Cardiac muscle cell (in vitro differentiated cells and primary cell): ENCODE measurements around the gene MT1H. TPM values are rescaled to one million over a fixed set of nuclear protein-coding genes. Genes with fewer than 3 reads are reported as not detected.
A peak's percentile ranks its signal among the peaks of the same experiment; 100 is the strongest.
"Not testable (repeated sequence)": the region's sequence is repeated elsewhere in the genome, so short reads cannot be mapped to it uniquely, and the experiment has no call there.

Experiments used
- DNase-seq, 2 donors: peaks; one replicate each; pipeline versions ENCODE4 v3.0.0 to v3.0.0-alpha.2; 2010 to 2017; ENCODE audit warnings: low read depth in 1 of 2, low spot score in 1 of 2
- H3K27ac ChIP-seq: fragments of 200-600 bp; sonication (generic); 2 replicates; pipeline ENCODE4 v1.5.1; 2016
- H3K27me3 ChIP-seq: fragments of 200-600 bp; sonication (generic); 2 replicates; pipeline ENCODE4 v1.6.0; 2016; ENCODE audit warnings: control low read depth
- H3K36me3 ChIP-seq: fragments of 200-600 bp; sonication (generic); 2 replicates; pipeline ENCODE4 v1.5.1; 2016; ENCODE audit warnings: control low read depth
- H3K4me1 ChIP-seq: fragments of 200-600 bp; sonication (generic); 2 replicates; pipeline ENCODE4 v1.8.1; 2017; ENCODE audit warnings: low read depth, mild to moderate bottlenecking, mixed run types
- H3K4me3 ChIP-seq: fragments of 200-600 bp; sonication (generic); 2 replicates; pipeline ENCODE4 v1.5.1; 2016; ENCODE audit warnings: mild to moderate bottlenecking
- H3K9me3 ChIP-seq: fragments of 200-600 bp; sonication (generic); 2 replicates; pipeline ENCODE4 v1.5.1; 2017; ENCODE audit warnings: low read depth, mild to moderate bottlenecking, control low read depth
- polyA plus RNA-seq: library from polyadenylated mRNA; unstranded; fragments of >200 nt; fragmentation: Nextera tagmentation; extraction: Ambion mirVana; gene quantifications from 2 replicates; pipeline ENCODE4 v1.2.1, GENCODE V29; 2016
- total RNA-seq: library from RNA; depleted of rRNA; stranded (reverse); fragments of >200 nt; gene quantifications from 2 replicates; pipeline ENCODE4 v1.2.3, GENCODE V29; 2016
- TF ChIP-seq, protein P1 (sequence below): IDR thresholded peaks from 2 replicates; pipeline ENCODE4 v1.5.1; 2012; ENCODE audit warnings: low read depth, mild to moderate bottlenecking, low read length

MT1H gene
- total and polyA plus RNA-seq, 2 experiments from 2014 or later: not detected

DNA sequence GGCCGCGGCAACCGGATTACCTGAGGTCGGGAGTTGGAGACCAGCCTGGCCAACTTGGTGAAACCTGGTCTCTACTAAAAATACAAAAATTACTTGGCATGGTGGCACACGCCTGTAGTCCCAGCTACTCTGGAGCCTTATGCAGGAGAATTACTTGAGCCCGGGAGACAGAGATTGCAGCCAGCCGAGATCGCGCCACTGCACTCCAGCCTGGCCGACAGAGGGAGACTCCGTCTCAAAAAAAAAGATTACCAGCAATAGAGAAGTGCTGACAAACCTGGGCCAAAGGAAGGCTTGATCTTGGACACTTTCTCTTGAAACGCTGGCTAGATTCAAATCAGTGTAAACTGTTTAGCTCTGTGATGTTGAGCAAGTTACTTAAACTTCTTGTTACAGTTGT, 4.3 kb downstream of the MT1H start:
- H3K27me3 ChIP-seq: peaks cover 97% of the 10 kb centered on the region
- peak; percentile 45 to 47 for DNase-seq
- no peak overlapping the region for H3K27ac ChIP-seq
- peaks cover 4% of the 10 kb centered on the region for H3K4me1 ChIP-seq
- no peaks in the 10 kb centered on the region for H3K9me3 ChIP-seq
- no peak overlapping the region for H3K4me3 ChIP-seq
- TF ChIP-seq, protein P1, sequence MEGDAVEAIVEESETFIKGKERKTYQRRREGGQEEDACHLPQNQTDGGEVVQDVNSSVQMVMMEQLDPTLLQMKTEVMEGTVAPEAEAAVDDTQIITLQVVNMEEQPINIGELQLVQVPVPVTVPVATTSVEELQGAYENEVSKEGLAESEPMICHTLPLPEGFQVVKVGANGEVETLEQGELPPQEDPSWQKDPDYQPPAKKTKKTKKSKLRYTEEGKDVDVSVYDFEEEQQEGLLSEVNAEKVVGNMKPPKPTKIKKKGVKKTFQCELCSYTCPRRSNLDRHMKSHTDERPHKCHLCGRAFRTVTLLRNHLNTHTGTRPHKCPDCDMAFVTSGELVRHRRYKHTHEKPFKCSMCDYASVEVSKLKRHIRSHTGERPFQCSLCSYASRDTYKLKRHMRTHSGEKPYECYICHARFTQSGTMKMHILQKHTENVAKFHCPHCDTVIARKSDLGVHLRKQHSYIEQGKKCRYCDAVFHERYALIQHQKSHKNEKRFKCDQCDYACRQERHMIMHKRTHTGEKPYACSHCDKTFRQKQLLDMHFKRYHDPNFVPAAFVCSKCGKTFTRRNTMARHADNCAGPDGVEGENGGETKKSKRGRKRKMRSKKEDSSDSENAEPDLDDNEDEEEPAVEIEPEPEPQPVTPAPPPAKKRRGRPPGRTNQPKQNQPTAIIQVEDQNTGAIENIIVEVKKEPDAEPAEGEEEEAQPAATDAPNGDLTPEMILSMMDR: peak; percentile 68
- H3K36me3 ChIP-seq: no peaks in the 10 kb centered on the region

DNA sequence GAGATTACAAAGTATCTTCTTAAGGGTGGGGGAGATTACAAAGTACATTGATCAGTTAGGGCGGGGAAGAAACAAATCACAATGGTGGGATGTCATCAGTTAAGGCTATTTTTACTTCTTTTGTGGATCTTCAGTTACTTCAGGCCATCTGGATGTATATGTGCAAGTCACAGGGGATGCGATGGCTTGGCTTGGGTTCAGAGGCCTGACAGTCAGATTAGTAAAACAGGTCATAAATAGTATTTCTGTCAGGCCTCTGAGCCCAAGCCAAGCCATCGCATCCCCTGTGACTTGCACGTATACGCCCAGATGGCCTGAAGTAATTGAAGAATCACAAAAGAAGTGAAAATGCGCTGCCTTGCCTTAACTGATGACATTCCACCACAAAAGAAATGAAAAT, 5.0 kb downstream of the MT1H start:
- H3K27ac ChIP-seq, H3K9me3 ChIP-seq: not testable (repeated sequence)
- H3K27me3 ChIP-seq: peaks cover 93% of the 10 kb centered on the region

DNA sequence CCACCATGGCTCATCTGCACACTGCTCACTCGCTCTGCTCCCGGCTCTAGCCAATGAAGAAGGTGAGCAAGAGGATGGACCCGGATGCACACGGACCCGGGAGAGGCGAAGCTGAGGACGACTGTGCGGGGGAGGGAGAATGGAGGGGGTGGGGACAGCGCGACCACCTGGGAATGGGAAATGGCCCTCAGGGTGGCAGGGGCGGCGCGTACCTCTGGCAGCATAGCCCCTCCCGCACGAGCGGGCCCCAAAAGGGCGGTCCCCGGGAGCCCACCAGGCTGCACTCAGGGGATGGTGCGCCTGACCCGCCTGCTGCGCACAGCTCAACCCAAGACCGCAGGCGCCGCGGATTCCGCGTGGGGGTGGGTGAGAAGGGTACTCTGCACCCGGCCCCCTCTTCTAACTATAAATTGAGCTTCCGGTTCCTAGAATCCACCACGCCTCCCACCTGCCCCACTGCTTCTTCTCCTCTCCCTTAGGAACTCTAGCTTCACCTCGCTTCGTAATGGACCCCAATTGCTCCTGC, 6.1 kb downstream of the MT1H start:
- no peak for DNase-seq

More for the DNA sequence above, 5.0 kb downstream of the MT1H start:
- not testable (repeated sequence) for H3K4me1 ChIP-seq, DNase-seq, H3K4me3 ChIP-seq, H3K36me3 ChIP-seq

DNA sequence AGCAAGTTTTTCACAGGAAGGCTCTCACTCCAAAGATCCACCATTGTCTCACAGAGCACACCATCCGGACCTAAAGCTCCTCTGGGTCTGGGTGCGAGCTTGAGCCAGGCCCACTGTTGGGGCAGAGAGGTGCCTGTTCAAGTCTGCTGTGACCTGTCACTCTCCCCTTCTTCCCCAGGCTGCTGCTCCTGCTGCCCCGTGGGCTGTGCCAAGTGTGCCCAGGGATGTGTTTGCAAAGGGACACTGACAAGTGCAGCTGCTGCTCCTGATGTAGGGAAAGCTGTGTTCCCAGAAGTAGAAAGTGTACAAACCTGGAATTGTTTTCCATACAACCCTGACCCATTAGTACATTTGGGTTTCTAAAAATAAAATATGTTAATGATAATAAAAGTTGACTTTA, 7.9 kb downstream of the MT1H start:
- Histone ChIP-seq H3K9me3 (no peaks in the 10 kb centered on the region), H3K27me3 (peaks cover 76% of the 10 kb centered on the region), H3K4me1 (peaks cover 5% of the 10 kb centered on the region), H3K27ac (no peak overlapping the region), H3K4me3 (no peak overlapping the region), H3K36me3 (no peaks in the 10 kb centered on the region)
- TF ChIP-seq, protein P1: no peak
- no peak for DNase-seq

More for the DNA sequence above, 6.1 kb downstream of the MT1H start:
- H3K4me3 ChIP-seq: peak overlapping the region; percentile 19
- H3K4me1 ChIP-seq: peaks cover 4% of the 10 kb centered on the region
- TF ChIP-seq, protein P1: no peak
- H3K9me3 ChIP-seq: no peaks in the 10 kb centered on the region
- peaks cover 81% of the 10 kb centered on the region for H3K27me3 ChIP-seq
- no peaks in the 10 kb centered on the region for H3K36me3 ChIP-seq
- no peak overlapping the region for H3K27ac ChIP-seq

DNA sequence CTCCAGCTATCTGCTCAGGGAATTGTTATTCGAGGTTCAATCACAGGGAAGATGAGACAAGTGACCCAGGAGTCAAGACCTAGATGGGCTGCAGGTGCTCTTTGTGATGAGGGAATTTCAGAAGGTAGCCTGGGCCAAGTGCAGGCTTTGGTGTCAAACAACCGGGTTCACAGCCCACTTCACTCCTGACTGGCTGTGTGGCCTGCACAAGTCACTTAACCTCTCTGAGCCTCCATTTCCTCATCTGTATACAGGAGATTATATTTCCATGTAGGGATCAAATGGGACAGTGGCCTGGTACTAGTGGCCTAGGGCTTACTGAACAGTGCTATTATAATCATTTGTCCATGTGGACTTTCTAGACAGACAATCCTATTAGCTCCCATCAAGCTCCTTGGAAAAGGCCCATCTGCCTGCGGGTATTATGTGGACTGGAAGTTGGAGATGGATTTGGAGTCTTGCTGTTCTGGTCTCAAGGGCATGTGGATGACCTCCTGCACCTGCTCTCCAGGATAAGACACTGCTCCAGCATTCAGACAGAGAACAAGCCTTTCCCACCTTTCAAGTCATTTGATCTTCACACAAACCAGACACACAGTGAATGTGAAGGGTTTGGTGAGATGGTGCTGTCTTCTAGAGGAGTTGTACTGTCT, 9.6 kb downstream of the MT1H start:
- H3K4me3 ChIP-seq: no peak overlapping the region
- peaks cover 73% of the 10 kb centered on the region for H3K27me3 ChIP-seq
- TF ChIP-seq, protein P1: no peak
- H3K36me3 ChIP-seq: no peaks in the 10 kb centered on the region
- H3K27ac ChIP-seq: no peak overlapping the region
- no peak for DNase-seq
- H3K9me3 ChIP-seq: no peaks in the 10 kb centered on the region
- H3K4me1 ChIP-seq: peaks cover 7% of the 10 kb centered on the region

DNA sequence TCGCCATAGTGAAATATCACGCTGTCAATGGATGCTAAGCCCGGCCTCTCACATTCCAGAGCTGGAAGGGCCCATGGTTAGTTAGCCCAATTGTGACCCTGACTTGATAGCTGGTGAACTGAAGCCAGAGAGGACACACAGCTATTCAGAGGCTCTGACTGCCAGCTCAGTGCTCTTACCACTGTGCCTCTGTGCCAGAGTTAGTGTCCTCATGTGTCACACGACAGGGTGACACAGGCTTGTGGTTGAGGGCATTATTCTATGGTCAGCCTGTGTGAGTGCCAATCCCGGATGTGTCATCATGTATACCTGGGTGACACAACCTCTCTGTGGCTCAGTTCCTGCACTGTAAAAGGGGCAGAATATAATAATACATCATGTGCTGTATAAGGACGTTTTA, 10.2 kb downstream of the MT1H start:
- Histone ChIP-seq H3K9me3 (no peaks in the 10 kb centered on the region), H3K27ac (no peak overlapping the region), H3K36me3 (no peaks in the 10 kb centered on the region), H3K27me3 (peaks cover 70% of the 10 kb centered on the region), H3K4me1 (peaks cover 7% of the 10 kb centered on the region), H3K4me3 (no peak overlapping the region)
- TF ChIP-seq, protein P1: no peak
- no peak for DNase-seq
